ENCODE data around the gene CHST11. TPM values are rescaled to one million over a fixed set of nuclear protein-coding genes. Genes with fewer than 3 reads are reported as not detected.

CHST11 gene
- total and polyA plus RNA-seq, 9 of the 15 experiments (the other 6 are each of a cell fraction or from before 2014, with no cell fraction given), result 2.3 to 38.7 (median 15.0) TPM

DNA sequence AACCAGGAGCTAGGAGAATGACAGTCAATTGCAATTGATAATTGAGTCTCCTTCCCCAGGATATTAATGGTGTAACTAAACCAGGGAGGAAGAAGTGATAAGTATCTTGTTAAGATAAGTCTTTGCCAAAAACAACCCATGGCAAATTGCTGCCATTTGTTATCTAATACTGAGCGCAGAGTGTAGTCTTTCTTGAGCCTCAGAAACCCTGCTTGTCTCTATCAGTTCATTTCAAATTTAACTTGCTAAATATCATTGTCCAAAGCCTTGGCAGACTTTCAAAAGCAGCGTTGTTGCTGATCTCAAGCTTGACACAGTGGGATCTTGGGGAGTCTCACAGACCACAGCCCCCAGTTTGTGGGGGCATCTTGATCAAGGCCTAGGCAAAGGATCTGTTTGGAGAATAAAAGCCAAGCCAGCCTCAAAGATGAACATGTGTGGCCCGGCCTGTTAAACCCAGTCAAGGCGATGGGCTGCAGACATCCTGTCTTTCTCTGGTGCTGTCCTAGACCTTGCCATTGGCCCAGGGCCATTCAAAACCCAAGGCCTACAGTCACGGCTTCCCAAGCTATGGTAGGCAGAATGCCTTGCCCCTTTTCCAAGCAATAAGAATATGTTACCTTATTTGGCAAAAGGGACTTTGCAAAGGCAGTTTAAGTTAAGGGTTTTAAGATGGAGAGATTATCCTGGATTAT is 164.2 kb downstream of the CHST11 start (continued):
- TF ChIP-seq RAD51 (IDR thresholded peaks at IDR 0.05; ENCODE audit: borderline replicate concordance, low read depth) (no peak), DPF2 (IDR thresholded peaks at IDR 0.05) (peak; percentile 27; the same call in 1 of the 2 replicates)

GRCh38 chr12:104622928-104623327 is 166.2 kb downstream of the CHST11 start:
- Histone ChIP-seq H3K4me3 (no peak overlapping the region), H3K4me1 (replicated peaks in 1 of 2; ENCODE audit: control insufficient read depth in 2 of 2, insufficient read depth in 2 of 2, low read length in 2 of 2) (peaks cover 10 to 31% of the 10 kb centered on the region in 2 experiments; a peak in 4 of 5 replicates), H2AFZ (ENCODE audit: low read depth, low read length) (no peak overlapping the region), H3K27me3 (ENCODE audit: control insufficient read depth in 2 of 2, insufficient read depth in 2 of 2, low read length in 2 of 2) (no peaks in the 10 kb centered on the region), H3K9ac (ENCODE audit: insufficient read depth in 1 of 2, low read depth in 2 of 2, low read length in 2 of 2) (no peak overlapping the region), H4K20me1 (replicated peaks; ENCODE audit: control insufficient read depth, insufficient read depth, low read length) (peaks cover 6% of the 10 kb centered on the region; the same call in 1 of the 2 replicates), H3K9me3 (replicated peaks; ENCODE audit: control insufficient read depth, insufficient read depth, low read depth, low read length) (no peaks in the 10 kb centered on the region), H3K9me1 (ENCODE audit: control insufficient read depth, insufficient read depth, low read length) (no peaks in the 10 kb centered on the region), H3K27ac (ENCODE audit: extremely low read depth, low read depth, low read length) (no peak overlapping the region), H3K4me2 (ENCODE audit: insufficient read depth, low read length) (no peak overlapping the region), H3K36me3 (ENCODE audit: control insufficient read depth, insufficient read depth, low read length) (0 out of 3 replicates have a peak, but pooled peaks cover 2% of the 10 kb centered on the region), H3K79me2 (ENCODE audit: control insufficient read depth, insufficient read depth, low read length) (peaks cover 24% of the 10 kb centered on the region; the same call in 2 of the 3 replicates)
- intact Hi-C loops (cut with micrococcal nuclease) (no loop called here), in situ Hi-C loops (cut with MboI) (no loop called here)
- POLR2A ChIA-PET, result interaction anchor here (0.6 kb wide), 2 partner anchors 21 to 269 kb away, joined by 3 read pairs; no protein-coding TSS in a partner anchor
- TF ChIP-seq, protein P1, sequence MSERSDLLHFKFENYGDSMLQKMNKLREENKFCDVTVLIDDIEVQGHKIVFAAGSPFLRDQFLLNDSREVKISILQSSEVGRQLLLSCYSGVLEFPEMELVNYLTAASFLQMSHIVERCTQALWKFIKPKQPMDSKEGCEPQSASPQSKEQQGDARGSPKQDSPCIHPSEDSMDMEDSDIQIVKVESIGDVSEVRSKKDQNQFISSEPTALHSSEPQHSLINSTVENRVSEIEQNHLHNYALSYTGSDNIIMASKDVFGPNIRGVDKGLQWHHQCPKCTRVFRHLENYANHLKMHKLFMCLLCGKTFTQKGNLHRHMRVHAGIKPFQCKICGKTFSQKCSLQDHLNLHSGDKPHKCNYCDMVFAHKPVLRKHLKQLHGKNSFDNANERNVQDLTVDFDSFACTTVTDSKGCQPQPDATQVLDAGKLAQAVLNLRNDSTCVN (CRISPR knock-in tag; IDR thresholded peaks at IDR 0.05), result no peak
- TF ChIP-seq ZBTB2 (IDR thresholded peaks at IDR 0.05) (no peak), ZNF224 (CRISPR knock-in tag; IDR thresholded peaks at IDR 0.05) (no peak)
- peak; percentile 66 for ATAC-seq
- 31% methylated on average over 3 of the region's 3 CpGs for WGBS (ENCODE audit: insufficient coverage, low coverage, missing lambda C conversion rate)
- CTCF ChIA-PET (ENCODE audit: low intra/inter-chr PET ratio), result no interaction called here
- FAIRE-seq, result peak; percentile 51
- BruUV-seq (replicated peaks), result no TSS peak
- no peak for DNase-seq (ENCODE audit: extremely low read depth in 1 of 4, low spot score in 3 of 4)
